ENCODE measurements around the gene FAM78A. TPM values are rescaled to one million over a fixed set of nuclear protein-coding genes. Genes with fewer than 3 reads are reported as not detected.
"Not testable (repeated sequence)": the region's sequence is repeated elsewhere in the genome, so short reads cannot be mapped to it uniquely, and the experiment has no call there.

The FAM78A gene
- total RNA-seq, 3 donors from 2014 or later = 24.1 to 31.3 (median 29.8) TPM

DNA sequence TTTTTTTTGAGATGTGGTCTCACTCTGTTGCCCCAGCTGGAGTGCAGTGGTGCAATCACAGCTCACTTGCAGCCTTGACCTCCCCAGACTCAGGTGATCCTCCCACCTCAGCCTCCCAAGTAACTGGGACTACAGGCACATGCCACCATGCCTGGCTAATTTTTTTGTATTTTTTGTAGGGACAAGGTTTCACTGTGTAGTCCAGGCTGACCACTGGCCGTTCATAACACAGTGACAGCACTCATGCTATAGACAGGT lies 5.4 kb downstream of the FAM78A start:
- DNase-seq; H3K27me3 Mint-ChIP-seq (ENCODE audit: low read depth): not testable (repeated sequence)

DNA sequence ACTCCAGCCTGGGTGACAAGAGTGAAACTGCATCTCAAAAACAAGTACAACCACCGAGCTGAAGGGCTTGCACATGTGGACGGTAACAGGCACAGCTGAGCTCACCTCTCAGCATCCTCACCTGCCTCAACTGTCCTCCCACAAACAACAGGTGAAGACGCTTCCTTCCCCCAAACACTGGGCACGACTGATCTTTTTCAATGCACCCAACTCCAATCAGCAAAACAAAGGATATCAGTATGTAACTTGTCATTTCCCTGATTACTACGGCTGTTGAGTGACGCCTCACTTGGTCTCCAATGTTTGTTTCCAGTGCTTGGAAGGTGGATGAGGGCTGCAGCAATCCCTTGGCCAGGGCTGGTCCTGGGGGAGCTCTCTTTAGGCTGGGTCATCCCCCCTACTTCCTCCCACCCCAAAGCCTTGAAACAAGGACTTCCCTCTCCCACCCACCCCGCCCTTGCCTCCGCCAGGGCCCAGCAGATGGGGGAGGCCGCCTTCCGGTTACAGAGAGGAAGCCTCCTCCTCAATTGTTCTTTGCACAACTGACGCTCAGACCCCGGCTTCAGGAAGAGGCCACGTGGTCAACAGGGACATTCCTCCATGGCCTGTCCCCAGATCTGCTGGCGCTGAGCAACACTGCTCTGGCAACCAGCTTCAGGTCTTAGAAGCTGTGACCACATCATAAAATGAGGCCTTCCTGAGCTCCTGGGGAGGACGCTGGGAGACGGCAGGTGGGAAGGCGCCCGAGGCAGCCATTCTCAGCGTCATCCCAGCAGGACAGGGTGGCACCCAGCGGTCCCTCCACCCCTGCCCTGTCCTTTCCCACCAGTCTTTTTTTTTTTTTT lies 5.9 kb downstream of the FAM78A start:
- H3K4me3 Mint-ChIP-seq = peak overlapping the region; percentile 88
- H3K4me1 Mint-ChIP-seq (ENCODE audit: low read depth) = peaks cover 67% of the 10 kb centered on the region
- peaks cover 3% of the 10 kb centered on the region for H3K36me3 Mint-ChIP-seq (ENCODE audit: insufficient read depth)
- H3K27me3 Mint-ChIP-seq (ENCODE audit: low read depth) = no peaks in the 10 kb centered on the region
- ATAC-seq (peak in 1 of 2 donors; percentile 6), DNase-seq (no peak)
- no peaks in the 10 kb centered on the region for H3K9me3 Mint-ChIP-seq

More for the DNA sequence above, 5.4 kb downstream of the FAM78A start:
- not testable (repeated sequence) for H3K9me3 Mint-ChIP-seq; ATAC-seq; H3K36me3 Mint-ChIP-seq (ENCODE audit: insufficient read depth)
- Mint-ChIP-seq H3K4me1 (ENCODE audit: low read depth) (peaks cover 62% of the 10 kb centered on the region), H3K4me3 (peak overlapping the region; percentile 88)

DNA sequence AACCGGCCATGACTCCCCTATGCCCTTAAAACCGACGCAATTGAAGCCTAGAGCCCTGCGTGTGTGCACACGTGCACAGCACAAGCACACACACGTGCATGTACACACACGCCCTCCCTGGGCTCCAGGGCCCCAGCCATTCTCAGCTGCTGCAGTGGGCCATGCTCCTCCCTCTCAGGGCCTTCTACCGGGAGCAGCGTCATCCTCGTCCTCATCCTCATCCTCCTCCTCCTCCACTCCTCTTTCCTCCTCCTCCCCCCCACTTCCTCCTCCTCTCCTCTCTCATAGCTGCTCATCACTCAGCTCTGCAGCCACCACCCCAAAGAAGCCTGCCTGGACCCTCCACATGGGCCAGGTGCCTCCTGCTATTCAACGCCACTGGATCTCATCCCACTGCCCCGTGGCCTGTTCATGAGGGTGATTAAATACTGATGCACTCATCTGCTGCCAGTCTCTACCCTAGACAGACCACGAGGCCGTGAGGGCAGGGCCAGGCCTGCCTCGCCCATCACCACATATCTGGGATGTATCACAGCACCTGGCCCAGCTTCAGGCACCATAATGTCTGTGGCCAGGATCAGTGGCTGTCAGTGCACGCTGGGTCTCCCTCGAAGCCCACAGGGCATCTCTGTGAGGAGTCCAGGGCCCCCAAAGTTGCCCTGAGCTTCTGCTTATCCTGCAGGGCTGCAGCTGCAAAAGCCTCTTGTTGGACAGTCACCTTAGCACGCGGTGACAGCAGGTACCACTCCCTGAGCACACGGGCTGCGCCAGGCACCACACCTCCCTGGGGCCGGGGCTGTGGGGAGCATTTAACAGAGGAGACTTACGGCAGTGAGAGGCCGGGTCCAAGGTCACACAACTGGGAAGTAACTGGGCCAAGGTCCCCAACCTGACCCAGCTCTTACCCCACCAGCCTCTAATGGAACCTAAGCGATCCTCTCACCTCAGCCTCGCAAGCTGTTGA lies 9.8 kb downstream of the FAM78A start:
- H3K36me3 Mint-ChIP-seq (ENCODE audit: insufficient read depth) = peaks cover 9% of the 10 kb centered on the region
- DNase-seq (no peak), ATAC-seq (peak; percentile 40 to 42)
- no peaks in the 10 kb centered on the region for H3K27me3 Mint-ChIP-seq (ENCODE audit: low read depth)
- H3K4me3 Mint-ChIP-seq = peak overlapping the region; percentile 74
- H3K4me1 Mint-ChIP-seq (ENCODE audit: low read depth) = peaks cover 83% of the 10 kb centered on the region
- no peaks in the 10 kb centered on the region for H3K9me3 Mint-ChIP-seq

DNA sequence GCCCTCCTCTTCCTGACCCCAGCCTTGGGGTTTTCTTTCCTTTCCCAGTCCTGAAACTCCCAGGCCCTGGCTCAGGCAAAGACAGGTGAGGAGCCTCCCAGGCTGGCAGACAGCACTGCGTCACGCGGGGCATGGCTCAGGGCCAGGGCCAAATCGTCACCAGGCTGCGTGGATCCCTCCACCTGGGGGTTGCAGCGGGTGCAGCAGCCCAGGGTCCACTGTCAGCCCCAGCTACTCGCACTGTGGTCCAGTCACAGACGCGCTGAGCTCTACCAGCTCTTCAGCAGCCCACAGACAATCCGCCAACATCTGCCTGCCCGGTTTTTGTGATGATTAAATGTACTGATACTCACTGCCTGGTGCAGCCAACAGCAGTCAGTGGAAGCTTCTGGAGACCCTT lies 12.1 kb downstream of the FAM78A start:
- H3K27me3 Mint-ChIP-seq (ENCODE audit: low read depth) = no peaks in the 10 kb centered on the region

DNA sequence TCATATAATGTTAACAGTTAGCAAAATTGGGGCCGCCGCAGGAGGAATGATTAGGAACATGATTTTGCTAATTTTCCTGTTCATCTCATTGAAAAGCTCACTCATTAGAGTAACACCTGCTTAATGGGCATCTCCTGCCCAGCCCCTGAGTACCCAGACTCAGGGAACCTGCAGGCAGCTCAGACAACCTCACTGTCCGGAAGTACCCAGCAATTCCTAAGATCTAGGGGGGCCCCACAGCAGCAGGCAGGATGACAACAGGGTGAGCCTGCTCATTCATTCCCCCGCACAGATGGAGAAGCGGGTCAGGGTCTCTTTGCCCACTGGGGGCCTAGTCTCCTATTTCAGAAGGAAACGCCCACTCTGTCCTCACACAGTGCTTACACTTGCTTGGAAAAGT lies 12.6 kb downstream of the FAM78A start:
- ATAC-seq (no peak), DNase-seq (no peak)
- Mint-ChIP-seq H3K9me3 (no peaks in the 10 kb centered on the region), H3K27me3 (ENCODE audit: low read depth) (no peaks in the 10 kb centered on the region), H3K4me3 (peak overlapping the region; percentile 65), H3K4me1 (ENCODE audit: low read depth) (peaks cover 68% of the 10 kb centered on the region), H3K36me3 (ENCODE audit: insufficient read depth) (peaks cover 22% of the 10 kb centered on the region)

More for the DNA sequence above, 12.1 kb downstream of the FAM78A start:
- Mint-ChIP-seq H3K36me3 (ENCODE audit: insufficient read depth) (peaks cover 22% of the 10 kb centered on the region), H3K4me1 (ENCODE audit: low read depth) (peaks cover 69% of the 10 kb centered on the region), H3K9me3 (no peaks in the 10 kb centered on the region), H3K4me3 (peak overlapping the region; percentile 65)
- DNase-seq (no peak), ATAC-seq (peak; percentile 17 to 38)

DNA sequence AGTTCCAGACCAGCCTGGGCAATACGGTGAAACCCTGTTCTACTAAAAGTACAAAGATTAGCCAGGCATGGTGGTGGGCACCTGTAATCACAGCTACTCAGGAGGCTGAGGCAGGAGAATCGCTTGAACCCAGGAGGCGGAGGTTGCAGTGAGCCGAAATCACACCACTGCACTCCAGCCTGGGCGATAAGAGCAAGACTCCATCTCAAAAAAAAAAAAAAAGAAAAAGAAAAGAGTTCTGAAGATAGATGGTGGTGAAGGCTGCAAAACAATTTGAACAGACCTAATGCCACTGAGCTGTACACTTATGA lies 13.3 kb downstream of the FAM78A start:
- H3K4me3 Mint-ChIP-seq = peak overlapping the region; percentile 42

DNA sequence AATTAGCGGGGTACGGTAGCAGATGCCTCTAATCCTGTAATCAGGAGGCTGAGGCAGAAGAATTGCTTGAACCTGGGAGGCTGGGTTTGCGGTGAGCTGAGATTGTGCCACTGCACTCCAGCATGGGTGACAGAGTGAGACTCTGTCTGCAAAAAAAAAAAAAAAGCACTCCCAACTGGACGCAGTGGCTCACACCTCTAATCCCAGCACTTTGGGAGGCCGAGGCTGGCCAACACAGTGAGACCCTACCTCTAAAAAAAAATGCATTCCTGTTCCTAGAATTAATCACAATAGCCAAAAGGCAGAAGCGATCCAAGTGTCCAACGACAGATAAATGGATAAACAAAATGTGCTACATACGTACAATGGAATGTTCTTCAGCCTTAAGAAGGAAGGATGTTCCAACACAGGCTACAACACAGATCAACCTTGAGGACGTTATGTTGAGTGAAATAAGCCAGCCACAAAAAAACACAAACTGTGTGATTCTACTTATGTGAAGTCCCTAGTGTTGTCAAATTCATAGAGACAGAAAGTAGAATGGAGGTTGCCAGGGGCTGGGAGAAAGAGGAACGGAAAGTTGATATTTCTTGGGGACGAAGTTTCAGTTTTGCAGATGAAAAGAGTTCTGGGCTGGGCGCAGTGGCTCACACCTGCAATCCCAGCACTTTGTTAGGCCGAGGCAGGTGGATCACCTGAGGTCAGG lies 13.8 kb downstream of the FAM78A start:
- peaks cover 67% of the 10 kb centered on the region for H3K4me1 Mint-ChIP-seq (ENCODE audit: low read depth)
- no peak for ATAC-seq
- peaks cover 22% of the 10 kb centered on the region for H3K36me3 Mint-ChIP-seq (ENCODE audit: insufficient read depth)
- H3K9me3 Mint-ChIP-seq = no peaks in the 10 kb centered on the region
- H3K27me3 Mint-ChIP-seq (ENCODE audit: low read depth) = no peaks in the 10 kb centered on the region
- H3K4me3 Mint-ChIP-seq = peak overlapping the region; percentile 42
- DNase-seq = no peak

More for the DNA sequence above, 13.3 kb downstream of the FAM78A start:
- not testable (repeated sequence) for ATAC-seq; H3K9me3 Mint-ChIP-seq; H3K27me3 Mint-ChIP-seq (ENCODE audit: low read depth); DNase-seq
- Mint-ChIP-seq H3K4me1 (ENCODE audit: low read depth) (peaks cover 64% of the 10 kb centered on the region), H3K36me3 (ENCODE audit: insufficient read depth) (peaks cover 22% of the 10 kb centered on the region)

DNA sequence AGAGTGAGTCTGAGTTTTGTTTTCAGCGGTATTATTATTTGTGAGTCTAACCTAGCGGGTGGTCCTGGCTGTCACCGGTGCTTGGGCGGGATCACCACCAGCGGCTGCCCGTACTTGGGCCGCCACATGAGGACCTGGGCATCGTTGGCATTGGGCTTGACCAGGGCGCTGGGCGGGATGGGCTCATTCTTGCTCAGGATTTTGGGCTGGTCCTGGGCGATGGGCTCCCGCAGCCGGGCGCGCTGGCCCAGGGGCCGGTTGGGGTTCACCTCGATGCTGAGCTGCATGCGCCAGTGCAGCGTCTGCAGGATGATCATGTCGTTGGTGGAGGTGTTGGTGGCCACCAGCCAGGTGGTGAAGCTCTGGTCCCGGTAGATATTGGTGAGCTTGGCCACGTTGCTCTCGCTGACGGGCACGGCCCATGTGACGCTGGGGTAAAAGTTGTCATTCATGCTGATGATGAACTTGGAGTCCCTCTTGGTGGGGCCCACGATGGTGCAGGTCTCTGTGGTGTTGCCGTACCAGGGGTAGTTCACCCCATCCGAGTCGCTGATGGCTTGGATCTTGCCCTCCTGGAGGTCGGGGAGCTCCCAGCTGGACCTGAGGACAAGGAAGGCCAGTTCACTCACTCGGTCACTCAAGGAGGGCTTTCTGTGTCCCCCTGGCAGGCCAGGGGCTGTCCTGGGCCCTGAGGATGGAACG lies 15.4 kb downstream of the FAM78A start:
- Mint-ChIP-seq H3K9me3 (no peaks in the 10 kb centered on the region), H3K4me1 (ENCODE audit: low read depth) (peaks cover 61% of the 10 kb centered on the region), H3K36me3 (ENCODE audit: insufficient read depth) (peaks cover 19% of the 10 kb centered on the region), H3K27me3 (ENCODE audit: low read depth) (no peaks in the 10 kb centered on the region), H3K4me3 (no peak overlapping the region)
- ATAC-seq = no peak
- no peak for DNase-seq

DNA sequence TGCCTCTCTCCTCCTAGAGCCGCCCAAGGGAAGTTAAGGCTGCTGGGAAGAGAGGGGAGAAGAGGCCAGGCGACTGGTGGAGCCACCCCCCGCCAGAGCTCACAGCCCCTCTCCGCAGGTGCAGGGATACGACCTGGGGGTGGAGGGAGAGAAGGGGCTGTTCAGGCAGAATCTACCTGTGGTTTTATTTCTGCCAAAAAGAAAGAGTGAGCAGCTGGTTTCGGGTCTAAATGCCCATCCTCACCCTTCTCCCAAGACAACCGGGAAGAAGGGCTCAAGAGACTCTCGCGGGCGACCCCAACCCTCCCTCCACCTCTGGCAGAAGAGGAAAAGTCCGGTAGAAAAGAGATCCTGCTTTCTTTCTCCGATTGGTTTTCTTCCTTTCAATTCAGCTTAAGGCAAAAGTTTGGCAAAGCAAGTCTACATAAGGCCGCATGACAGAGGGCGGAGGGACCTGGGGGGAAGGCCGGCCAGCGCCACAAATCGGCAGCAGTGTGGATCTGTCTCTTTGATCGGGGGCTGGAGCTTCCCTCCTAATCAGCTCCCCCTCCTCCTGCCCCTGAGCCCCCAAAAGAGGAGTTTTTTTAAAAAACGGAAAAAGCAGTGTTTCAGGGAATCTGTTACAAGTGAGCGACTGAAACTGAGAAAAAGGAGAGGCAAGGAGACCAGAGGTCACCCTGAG lies 16.3 kb downstream of the FAM78A start:
- Mint-ChIP-seq H3K36me3 (ENCODE audit: insufficient read depth) (peaks cover 19% of the 10 kb centered on the region), H3K4me3 (no peak overlapping the region), H3K4me1 (ENCODE audit: low read depth) (peaks cover 60% of the 10 kb centered on the region), H3K27me3 (ENCODE audit: low read depth) (no peaks in the 10 kb centered on the region), H3K9me3 (no peaks in the 10 kb centered on the region)
- no peak for ATAC-seq
- DNase-seq = no peak

DNA sequence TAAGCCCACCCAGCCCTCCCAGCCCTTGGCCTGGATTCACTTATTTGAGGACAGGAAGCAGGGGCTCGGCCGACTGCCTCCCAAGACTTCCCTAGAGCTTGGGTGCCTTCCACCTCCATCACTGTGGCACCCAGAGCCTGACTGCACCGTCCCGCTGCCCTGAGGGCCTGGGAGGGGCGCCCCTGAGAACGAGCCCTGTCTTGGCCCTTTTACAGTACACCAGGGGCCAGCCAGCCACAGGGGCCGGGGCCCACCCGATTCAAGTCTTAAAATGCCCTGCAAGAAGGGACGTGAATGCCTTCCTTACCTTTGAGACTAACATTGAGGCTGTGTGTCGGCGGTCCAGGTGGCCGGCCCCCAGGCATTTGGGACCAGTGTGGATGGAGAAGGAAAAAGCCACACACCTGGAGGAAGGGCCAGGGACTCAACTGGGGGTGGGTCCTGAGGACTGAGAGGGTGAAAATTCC lies 16.8 kb downstream of the FAM78A start:
- no peak for DNase-seq
- H3K4me3 Mint-ChIP-seq = no peak overlapping the region

DNA sequence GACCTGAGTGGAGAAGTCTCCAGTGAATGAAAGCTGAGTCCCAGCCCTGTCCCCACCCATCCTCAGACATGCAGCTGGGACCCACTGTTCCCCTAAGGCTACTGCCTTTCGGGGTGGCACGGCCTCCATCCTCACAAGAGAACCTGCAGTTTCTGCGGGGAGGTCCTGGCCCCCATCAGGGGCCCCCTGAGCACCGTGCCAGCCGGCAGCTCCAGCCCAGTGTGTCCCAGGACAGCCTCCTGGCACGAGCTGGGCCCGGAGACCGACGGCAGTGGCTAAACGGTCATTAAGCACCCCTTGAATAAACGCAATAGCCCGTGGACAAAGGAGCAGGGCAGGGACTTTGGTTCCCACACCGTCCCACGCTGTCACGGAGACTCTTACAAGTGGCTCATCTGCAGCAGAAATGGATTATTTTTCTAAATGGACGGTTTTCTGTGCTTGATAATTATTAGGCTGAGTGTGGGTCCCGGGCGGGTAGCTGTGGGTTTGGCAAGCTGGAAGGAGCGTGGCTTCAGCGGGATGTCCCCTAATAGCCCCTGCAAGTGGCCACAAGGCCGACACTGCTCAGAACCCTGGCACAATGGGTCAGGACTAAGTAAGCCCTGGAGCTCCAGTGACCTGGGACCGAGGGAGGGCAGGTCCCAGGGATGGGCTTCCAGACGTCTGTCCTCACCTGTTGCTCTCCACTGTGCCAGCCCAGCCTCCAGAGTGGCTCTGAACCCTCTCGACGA lies 17.4 kb downstream of the FAM78A start:
- peaks cover 18% of the 10 kb centered on the region for H3K36me3 Mint-ChIP-seq (ENCODE audit: insufficient read depth)
- H3K9me3 Mint-ChIP-seq = no peaks in the 10 kb centered on the region
- no peak for ATAC-seq

More for the DNA sequence above, 16.8 kb downstream of the FAM78A start:
- Mint-ChIP-seq H3K27me3 (ENCODE audit: low read depth) (no peaks in the 10 kb centered on the region), H3K36me3 (ENCODE audit: insufficient read depth) (peaks cover 18% of the 10 kb centered on the region), H3K4me1 (ENCODE audit: low read depth) (peaks cover 61% of the 10 kb centered on the region), H3K9me3 (no peaks in the 10 kb centered on the region)
- ATAC-seq = no peak

DNA sequence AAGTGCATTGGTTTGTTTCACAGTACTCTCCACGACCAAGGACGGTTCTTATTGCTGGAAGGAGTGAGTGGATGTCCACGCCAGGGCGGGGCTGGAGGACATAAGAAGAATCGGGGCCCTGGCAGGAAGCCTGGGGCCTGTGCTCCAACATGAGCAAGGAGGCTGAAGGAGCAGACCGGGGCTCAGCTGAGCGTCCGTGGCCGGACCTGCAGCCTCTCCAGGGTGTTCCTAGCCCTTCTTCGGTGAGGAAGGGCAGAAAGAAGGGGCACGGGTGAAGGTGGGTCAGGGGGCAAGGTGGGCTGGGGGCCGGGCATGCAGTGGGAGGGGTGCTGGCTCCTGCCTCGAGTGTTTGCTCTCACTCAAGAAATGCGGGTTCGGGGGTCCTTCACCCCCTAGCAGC lies 18.1 kb downstream of the FAM78A start:
- no peak for ATAC-seq
- Mint-ChIP-seq H3K9me3 (no peaks in the 10 kb centered on the region), H3K36me3 (ENCODE audit: insufficient read depth) (peaks cover 18% of the 10 kb centered on the region), H3K27me3 (ENCODE audit: low read depth) (no peaks in the 10 kb centered on the region), H3K4me1 (ENCODE audit: low read depth) (peaks cover 63% of the 10 kb centered on the region), H3K4me3 (no peak overlapping the region)
- DNase-seq = no peak

More for the DNA sequence above, 17.4 kb downstream of the FAM78A start:
- no peaks in the 10 kb centered on the region for H3K27me3 Mint-ChIP-seq (ENCODE audit: low read depth)
- no peak overlapping the region for H3K4me3 Mint-ChIP-seq
- peaks cover 61% of the 10 kb centered on the region for H3K4me1 Mint-ChIP-seq (ENCODE audit: low read depth)
- DNase-seq = no peak

All from activated T-cell treated with anti-CD3 and anti-CD28 coated beads, Interleukin-2, amount 50 U/mL, for 4 hours (primary cell).